IgD-negative memory B cell (primary cell): ENCODE measurements around the gene RAB11B. TPM values are rescaled to one million over a fixed set of nuclear protein-coding genes. Genes with fewer than 3 reads are reported as not detected.
A peak's percentile ranks its signal among the peaks of the same experiment; 100 is the strongest.
"Not testable (repeated sequence)": the region's sequence is repeated elsewhere in the genome, so short reads cannot be mapped to it uniquely, and the experiment has no call there.

Experiments
- H3K27ac Mint-ChIP-seq, 3 donors: one replicate each; pipeline ENCODE4 v1.8.0; 2020 to 2022; ENCODE audit warnings: mild to moderate bottlenecking in 3 of 3, mixed read lengths in 3 of 3, moderate library complexity in 1 of 3
- H3K27me3 Mint-ChIP-seq: one replicate; pipeline ENCODE4 v1.8.0; 2021; ENCODE audit warnings: mixed read lengths
- H3K36me3 Mint-ChIP-seq: one replicate; pipeline ENCODE4 v1.8.0; 2020; ENCODE audit warnings: mild to moderate bottlenecking, mixed read lengths
- H3K4me1 Mint-ChIP-seq, 3 donors: one replicate each; pipeline ENCODE4 v1.8.0; 2020 to 2022; ENCODE audit warnings: mixed read lengths in 3 of 3, mild to moderate bottlenecking in 1 of 3
- H3K4me3 Mint-ChIP-seq, 4 donors: one replicate each; pipeline ENCODE4 v1.8.0; 2020 to 2022; ENCODE audit warnings: mild to moderate bottlenecking in 4 of 4, mixed read lengths in 4 of 4, moderate library complexity in 3 of 4
- H3K9me3 Mint-ChIP-seq, 3 donors: one replicate each; pipeline ENCODE4 v1.8.0; 2020 to 2021; ENCODE audit warnings: mixed read lengths in 3 of 3, mild to moderate bottlenecking in 1 of 3
- polyA plus RNA-seq: library from polyadenylated mRNA; unstranded; fragments of 300-500 nt; fragmentation: Illumina TruSeq; gene quantifications from one replicate; pipeline ENCODE4 v1.2.3, GENCODE V29; 2021

RAB11B gene
- polyA plus RNA-seq, result 96.8 TPM

DNA sequence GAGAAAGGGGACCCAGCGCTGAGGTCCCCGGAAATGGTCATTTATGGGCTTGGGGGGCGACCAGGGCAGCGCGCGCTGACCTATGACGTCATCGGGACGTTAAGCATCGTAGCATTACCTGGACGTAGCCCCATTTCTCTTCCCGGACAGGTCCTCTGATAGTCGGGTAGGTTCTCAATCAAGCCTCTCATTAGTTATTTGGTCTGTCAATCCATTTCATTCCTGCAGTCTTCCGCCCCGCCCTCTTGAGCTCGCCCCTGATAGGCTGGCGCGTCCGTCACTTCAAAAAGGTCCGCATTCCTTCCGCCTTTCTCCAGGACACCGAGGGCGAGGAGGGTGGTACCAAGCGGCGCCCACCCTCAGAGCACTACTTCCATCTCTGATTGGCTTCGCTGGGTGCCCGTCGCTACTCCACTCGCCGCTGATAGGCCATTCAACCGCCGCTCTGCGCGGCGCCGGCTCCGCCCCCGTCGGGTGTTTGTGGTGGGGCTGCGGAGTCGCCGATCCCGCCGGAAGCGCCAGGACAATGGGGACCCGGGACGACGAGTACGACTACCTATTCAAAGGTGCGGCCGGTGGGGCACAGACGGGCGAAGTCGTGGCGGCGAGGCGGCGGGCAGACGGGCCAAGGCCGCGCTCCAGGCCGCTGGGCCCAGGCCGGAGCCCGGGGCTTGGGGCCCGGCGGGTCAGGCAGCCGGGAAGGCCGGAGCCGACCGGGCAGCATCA lies at the start of gene RAB11B:
Gene RAB11B, plus strand, starts transcription at position 470 of the 726 bp plus-strand sequence. Its CDS starts 57 bp downstream, at position 527.
- Mint-ChIP-seq H3K27me3 (no peaks in the 10 kb centered on the region), H3K36me3 (no peaks in the 10 kb centered on the region), H3K9me3 (no peaks in the 10 kb centered on the region), H3K4me1 (peaks cover 4 to 12% (median 12%) of the 10 kb centered on the region in 3 donors), H3K27ac (peak within 1 kb of the TSS; percentile 71 to 97 (median 96)), H3K4me3 (peak within 1 kb of the TSS; percentile 82 to 99 (median 96))

DNA sequence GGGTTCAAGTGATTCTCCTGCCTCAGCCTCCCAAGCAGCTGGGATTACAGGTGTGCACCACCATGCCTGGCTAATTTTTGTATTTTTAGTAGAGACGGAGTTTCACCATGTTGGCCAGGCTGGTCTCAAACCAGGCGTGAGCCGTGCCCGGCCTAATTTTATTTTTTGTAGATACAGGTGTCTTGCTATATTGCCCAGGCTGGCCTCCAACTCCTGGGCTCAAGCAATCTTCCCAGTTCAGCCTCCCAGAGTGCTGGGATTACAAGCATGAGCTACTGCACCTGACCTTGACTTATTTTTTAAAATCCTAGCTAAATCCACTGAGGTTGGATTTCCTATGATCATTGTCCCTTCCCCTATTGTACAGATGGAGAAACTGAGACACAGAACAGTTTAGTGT lies 48.7 kb upstream of the RAB11B start:
- not testable (repeated sequence) for H3K27ac Mint-ChIP-seq, H3K4me3 Mint-ChIP-seq, H3K9me3 Mint-ChIP-seq, H3K4me1 Mint-ChIP-seq, H3K36me3 Mint-ChIP-seq
- H3K27me3 Mint-ChIP-seq, result peaks cover 41% of the 10 kb centered on the region

DNA sequence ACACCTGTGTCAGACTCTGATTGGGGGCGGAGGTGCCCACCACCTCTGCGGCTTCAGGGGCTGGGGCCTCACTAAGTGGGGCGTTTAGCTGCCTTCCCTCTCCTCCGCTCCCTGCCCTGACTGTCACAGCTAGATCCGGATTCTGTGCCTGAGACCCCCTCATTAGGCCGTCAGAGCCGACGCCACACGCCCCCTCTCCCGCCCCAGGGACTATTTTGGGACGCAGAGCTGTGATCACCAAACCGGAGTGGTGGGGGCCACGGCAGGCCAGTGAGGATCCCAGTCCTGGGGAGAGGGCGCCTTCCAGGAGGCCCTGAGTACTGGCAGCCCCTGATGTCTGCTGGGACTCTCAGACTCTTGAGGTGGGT lies 47.9 kb upstream of the RAB11B start:
- H3K27me3 Mint-ChIP-seq, result peaks cover 36% of the 10 kb centered on the region
- peaks cover 0 to 5% (median 0%) of the 10 kb centered on the region in 3 donors for H3K4me1 Mint-ChIP-seq
- peaks cover 5% of the 10 kb centered on the region for H3K36me3 Mint-ChIP-seq
- peak overlapping the region in 1 of 3 donors; percentile 59 for H3K27ac Mint-ChIP-seq
- peak overlapping the region in 2 of 4 donors; percentile 12 to 87 for H3K4me3 Mint-ChIP-seq
- H3K9me3 Mint-ChIP-seq, result no peaks in the 10 kb centered on the region

DNA sequence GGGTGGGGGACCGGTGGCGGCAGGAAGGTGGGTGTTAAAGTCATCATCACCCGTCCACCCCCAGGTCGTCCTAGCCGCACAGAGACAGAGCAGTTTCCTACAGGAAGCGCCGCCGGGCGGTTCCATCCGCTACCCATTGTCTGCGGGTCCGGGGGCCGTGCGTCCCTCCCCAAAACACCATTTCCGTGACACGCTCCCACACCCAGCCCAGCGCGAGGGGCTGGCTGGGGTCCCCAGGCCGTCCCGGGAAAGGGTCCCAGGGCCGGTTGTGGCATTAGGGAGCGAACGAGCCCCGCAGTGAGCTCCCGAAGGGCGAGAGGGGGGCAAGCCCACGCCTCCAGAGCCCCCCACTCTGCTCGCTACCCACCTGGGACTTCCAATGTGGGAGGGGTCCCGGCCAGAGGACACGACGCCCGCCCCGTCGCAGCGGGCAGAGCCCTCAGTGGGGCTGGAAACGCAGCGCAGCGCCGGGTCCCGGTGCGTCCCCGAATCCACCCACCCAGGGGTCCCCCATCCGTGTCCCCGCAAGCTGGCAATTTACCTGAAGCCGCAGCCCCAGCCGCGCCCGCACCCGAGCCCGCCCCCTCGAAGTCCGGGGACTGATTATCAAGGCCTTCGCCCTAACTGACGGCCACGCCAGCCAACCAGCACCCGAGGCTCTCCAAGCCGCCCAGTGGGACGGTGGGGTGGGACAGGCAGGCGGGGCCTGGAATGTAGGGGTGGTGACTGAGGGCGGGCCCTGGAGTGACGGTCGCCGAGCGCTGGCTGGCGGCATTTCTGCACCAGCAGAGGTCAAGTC lies 47.3 kb upstream of the RAB11B start, which contains the start of gene KANK3:
Gene KANK3, minus strand, starts transcription at position 579 of the 799 bp plus-strand sequence. CDS start 5,434 bp downstream, outside the sequence.
- Mint-ChIP-seq H3K9me3 (no peaks in the 10 kb centered on the region), H3K36me3 (peaks cover 5% of the 10 kb centered on the region), H3K4me3 (peak within 1 kb of the TSS; percentile 68 to 93 (median 80)), H3K4me1 (peaks cover 0 to 5% (median 0%) of the 10 kb centered on the region in 3 donors), H3K27ac (peak within 1 kb of the TSS in 2 of 3 donors; percentile 35 to 59), H3K27me3 (peaks cover 36% of the 10 kb centered on the region)

DNA sequence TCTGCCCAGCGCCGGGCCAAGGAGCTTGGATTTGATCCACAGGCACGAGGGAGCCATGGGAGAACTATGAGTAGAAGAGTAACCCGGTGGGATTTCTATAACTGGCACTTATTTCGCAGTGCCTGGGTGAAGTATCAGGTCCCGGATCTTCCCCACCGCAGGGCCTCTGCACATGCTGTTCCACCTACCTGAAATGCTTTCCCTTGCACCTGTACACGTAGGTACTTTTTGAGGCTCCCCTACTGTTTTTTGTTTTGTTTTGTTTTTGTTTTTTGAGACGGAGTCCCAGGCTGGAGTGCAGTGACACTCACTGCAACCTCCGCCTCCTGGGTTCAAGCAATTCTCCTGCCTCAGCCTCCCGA lies 46.7 kb upstream of the RAB11B start:
- Mint-ChIP-seq H3K9me3 (no peaks in the 10 kb centered on the region), H3K36me3 (peaks cover 3% of the 10 kb centered on the region), H3K27me3 (peaks cover 33% of the 10 kb centered on the region), H3K27ac (peak overlapping the region in 1 of 3 donors; percentile 35), H3K4me1 (peaks cover 0 to 5% (median 0%) of the 10 kb centered on the region in 3 donors), H3K4me3 (peak overlapping the region; percentile 68 to 93 (median 78))

DNA sequence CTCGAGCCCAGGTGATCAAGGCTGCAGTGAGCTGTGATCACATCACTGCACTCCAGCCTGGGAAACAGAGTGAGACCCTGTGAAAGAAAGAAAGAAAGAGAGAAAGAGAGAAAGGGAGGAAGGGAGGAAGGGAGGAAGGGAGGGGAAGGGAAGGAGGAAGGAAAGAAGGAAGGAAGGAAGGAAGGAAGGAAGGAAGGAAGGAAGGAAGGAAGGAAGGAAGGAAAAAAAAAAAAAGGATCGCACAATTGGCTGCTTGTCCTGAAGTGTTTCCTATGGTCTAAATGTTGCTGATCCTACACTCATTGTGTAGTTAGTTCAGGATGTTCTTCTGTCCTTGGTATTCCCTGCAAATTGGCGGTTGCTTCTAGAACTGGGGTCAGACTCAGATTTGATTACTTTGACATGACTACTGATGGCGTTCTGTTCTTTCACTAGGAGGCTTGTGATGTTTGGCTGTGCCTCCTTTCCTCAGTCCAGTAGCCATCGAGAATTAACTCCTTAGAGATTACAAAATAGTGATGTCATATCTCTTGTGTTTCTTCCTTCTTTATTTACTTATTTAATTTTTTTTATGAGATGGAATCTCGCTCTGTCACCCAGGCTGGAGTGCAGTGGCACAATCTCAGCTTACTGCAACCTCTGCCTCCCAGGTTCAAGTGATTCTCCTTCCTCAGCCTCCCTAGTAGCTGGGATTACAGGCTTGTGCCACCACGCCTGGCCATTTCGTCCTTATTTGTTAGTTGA lies 40.4 kb upstream of the RAB11B start:
- not testable (repeated sequence) for H3K27ac Mint-ChIP-seq, H3K4me3 Mint-ChIP-seq, H3K9me3 Mint-ChIP-seq, H3K4me1 Mint-ChIP-seq, H3K36me3 Mint-ChIP-seq
- peaks cover 11% of the 10 kb centered on the region for H3K27me3 Mint-ChIP-seq

DNA sequence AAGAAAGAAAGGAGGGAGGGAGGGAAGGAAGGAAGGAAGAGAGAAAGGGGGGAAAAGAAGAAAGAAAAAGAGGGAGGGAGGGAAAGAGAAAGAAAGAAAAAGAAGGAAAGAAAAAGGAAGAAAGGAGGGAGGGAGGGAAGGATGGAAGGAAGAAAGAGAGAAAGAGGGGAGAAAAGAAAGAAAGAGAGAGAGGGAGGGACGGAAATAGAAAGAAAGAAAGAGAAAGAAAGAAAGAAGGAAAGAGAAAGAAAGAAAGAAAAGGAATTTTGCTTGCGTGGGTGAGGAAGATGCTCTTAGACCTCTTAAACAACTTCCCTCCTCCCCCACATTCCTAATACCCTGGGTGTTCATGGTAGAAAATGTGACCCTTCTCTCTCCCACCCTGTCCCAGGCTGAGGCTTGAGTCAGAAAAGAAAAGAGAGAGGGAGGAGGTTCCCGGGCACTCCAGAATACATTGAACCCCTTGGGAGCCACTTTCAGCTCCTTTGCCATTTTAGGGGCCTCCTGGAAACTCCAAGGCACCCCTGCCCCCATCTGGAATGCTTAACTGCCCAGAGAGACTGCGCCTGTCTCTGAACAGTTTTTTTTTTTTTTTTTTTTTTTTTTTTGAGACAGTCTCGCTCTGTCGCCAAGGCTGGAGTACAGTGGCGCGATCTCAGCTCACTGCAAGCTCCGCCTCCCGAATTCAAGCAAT lies 37.9 kb upstream of the RAB11B start:
- Mint-ChIP-seq H3K27ac (no peak overlapping the region), H3K4me3 (no peak overlapping the region), H3K36me3 (no peaks in the 10 kb centered on the region), H3K27me3 (peaks cover 9% of the 10 kb centered on the region), H3K4me1 (peaks cover 2 to 4% (median 3%) of the 10 kb centered on the region in 3 donors), H3K9me3 (peaks cover 0 to 6% (median 4%) of the 10 kb centered on the region in 3 donors)

DNA sequence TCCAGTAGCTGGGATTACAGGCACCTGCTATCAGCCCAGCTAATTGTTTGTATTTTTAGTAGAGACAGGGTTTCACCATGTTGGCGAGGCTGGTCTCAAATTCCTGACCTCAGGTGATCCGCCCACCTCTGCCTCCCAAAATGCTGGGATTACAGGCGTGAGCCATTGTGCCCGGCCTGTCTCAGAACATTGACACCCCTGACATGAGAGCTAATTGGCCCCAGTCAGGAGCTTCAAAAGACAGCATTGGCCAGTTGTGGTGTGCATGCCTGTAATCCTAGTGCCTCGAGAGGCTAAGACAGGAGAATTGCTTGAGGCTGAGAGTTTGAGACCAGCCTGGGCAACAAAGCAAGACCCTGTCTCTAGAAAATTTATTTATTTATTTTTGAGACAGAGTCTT lies 37.3 kb upstream of the RAB11B start:
- not testable (repeated sequence) for H3K4me1 Mint-ChIP-seq, H3K36me3 Mint-ChIP-seq, H3K4me3 Mint-ChIP-seq, H3K27ac Mint-ChIP-seq, H3K9me3 Mint-ChIP-seq, H3K27me3 Mint-ChIP-seq

DNA sequence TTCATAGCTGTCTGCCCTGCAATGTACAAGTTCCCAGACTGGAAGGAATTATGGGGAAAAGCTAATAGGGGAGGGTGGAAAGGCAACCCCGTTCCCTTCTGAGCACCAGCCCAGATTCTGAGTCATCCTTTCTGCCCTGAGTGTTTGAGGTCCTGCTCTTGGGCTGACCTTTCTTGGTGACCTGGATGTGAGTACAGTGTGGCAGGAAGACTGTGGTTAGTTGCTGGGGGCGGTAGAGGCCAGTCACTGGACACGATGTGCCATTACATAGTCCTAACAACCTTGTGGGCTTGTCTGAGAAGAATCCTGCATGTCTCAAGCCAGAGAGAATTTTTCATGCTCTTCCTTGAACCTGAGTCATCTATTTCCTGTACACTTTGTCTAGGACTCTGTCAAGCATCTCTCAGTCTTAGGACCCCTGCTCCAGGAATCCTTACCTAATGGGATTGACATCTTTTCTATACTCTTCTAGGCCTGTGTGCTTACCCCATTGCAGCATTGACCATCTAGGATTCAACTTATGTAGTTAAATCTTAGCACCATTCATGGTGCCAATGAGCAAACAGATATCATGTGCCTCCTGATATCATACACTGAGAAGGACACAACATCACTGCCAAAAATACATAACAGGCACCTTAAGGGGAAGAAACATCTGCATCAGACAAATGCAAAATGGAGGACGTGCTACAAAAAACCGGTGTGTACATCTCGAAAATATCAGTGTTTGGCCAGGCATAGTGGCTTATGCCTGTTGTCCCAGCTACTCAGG lies 34.3 kb upstream of the RAB11B start:
- peaks cover 0 to 6% (median 4%) of the 10 kb centered on the region in 3 donors for H3K9me3 Mint-ChIP-seq
- H3K4me3 Mint-ChIP-seq, result no peak overlapping the region
- H3K27me3 Mint-ChIP-seq, result peaks cover 5% of the 10 kb centered on the region
- peaks cover 2 to 4% (median 2%) of the 10 kb centered on the region in 3 donors for H3K4me1 Mint-ChIP-seq
- H3K27ac Mint-ChIP-seq, result no peak overlapping the region
- H3K36me3 Mint-ChIP-seq, result no peaks in the 10 kb centered on the region

DNA sequence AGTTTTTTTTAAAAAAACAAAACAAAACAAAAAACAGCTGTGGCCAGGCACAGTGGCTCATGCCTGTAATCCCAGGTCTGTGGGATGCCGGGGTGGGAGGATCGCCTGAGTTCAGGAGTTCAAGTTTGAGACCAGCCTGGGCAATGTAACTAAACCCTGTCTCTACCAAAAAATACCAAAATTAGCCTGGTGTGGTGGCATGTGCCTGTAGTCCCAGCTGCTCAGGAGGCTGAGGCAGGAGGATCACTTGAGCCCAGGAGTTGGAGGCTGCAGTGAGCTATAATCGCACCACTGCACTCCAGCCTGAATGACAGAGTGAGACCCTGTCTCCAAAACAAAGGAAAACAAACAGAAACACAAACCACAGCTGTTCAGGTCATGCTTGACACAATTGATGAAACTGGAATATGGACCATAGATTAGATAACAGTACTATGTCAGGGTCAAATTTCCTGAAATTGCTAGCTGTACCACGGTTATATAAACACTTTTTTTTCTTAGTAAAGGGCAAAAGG lies 33.1 kb upstream of the RAB11B start:
- H3K36me3 Mint-ChIP-seq, result no peaks in the 10 kb centered on the region
- H3K27me3 Mint-ChIP-seq, result peaks cover 7% of the 10 kb centered on the region
- no peak overlapping the region for H3K4me3 Mint-ChIP-seq
- H3K9me3 Mint-ChIP-seq, result peaks cover 0 to 6% (median 4%) of the 10 kb centered on the region in 3 donors
- peaks cover 2 to 4% (median 2%) of the 10 kb centered on the region in 3 donors for H3K4me1 Mint-ChIP-seq
- H3K27ac Mint-ChIP-seq, result peak overlapping the region in 1 of 3 donors; percentile 26

DNA sequence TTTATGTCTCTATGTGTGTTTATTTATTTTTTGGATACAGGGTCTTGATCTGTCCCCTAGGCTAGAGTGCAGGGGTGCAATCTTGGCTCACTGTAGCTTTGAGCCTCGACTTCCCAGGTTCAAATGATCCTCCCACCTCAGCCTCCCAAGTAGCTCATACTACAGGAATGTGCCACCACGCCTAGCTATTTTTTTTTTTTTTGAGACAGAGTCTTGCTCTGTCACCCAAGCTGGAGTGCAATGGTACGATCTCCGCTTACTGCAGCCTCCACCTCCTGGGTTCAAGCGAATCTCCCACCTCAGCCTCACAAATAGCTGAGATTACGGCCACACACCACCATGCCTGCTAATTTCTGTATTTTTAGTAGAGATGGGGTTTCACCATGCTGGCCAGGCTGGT lies 31.2 kb upstream of the RAB11B start:
- Mint-ChIP-seq H3K9me3 (peaks cover 0 to 6% (median 4%) of the 10 kb centered on the region in 3 donors), H3K4me1 (peaks cover under 1 to 1% (median under 1%) of the 10 kb centered on the region in 3 donors), H3K27ac (no peak overlapping the region), H3K36me3 (no peaks in the 10 kb centered on the region), H3K27me3 (peaks cover 17% of the 10 kb centered on the region), H3K4me3 (no peak overlapping the region)

DNA sequence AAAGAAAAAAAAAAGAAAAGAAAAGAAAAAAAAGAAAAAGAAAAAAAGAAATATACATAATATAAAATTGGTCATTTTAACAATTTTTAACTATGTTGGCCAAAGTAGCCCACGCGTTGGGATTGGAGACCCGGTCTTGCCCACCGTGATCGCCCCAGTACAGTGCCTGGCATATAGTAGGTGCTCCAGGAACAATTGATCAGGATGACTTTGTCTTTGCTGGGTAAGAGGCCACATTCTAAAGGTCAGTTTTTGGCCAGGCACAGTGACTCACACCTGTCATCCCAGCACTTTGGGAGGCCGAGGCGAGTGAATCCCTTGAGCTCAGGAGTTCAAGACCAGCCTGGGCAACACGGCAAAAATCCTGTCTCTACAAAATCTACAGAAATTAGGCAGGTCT lies 30.0 kb upstream of the RAB11B start:
- peaks cover 20% of the 10 kb centered on the region for H3K27me3 Mint-ChIP-seq
- H3K36me3 Mint-ChIP-seq, result no peaks in the 10 kb centered on the region
- H3K4me3 Mint-ChIP-seq, result no peak overlapping the region
- peaks cover 0 to 6% (median 4%) of the 10 kb centered on the region in 3 donors for H3K9me3 Mint-ChIP-seq
- H3K4me1 Mint-ChIP-seq, result peaks cover 0 to 3% (median 0%) of the 10 kb centered on the region in 3 donors
- H3K27ac Mint-ChIP-seq, result no peak overlapping the region

DNA sequence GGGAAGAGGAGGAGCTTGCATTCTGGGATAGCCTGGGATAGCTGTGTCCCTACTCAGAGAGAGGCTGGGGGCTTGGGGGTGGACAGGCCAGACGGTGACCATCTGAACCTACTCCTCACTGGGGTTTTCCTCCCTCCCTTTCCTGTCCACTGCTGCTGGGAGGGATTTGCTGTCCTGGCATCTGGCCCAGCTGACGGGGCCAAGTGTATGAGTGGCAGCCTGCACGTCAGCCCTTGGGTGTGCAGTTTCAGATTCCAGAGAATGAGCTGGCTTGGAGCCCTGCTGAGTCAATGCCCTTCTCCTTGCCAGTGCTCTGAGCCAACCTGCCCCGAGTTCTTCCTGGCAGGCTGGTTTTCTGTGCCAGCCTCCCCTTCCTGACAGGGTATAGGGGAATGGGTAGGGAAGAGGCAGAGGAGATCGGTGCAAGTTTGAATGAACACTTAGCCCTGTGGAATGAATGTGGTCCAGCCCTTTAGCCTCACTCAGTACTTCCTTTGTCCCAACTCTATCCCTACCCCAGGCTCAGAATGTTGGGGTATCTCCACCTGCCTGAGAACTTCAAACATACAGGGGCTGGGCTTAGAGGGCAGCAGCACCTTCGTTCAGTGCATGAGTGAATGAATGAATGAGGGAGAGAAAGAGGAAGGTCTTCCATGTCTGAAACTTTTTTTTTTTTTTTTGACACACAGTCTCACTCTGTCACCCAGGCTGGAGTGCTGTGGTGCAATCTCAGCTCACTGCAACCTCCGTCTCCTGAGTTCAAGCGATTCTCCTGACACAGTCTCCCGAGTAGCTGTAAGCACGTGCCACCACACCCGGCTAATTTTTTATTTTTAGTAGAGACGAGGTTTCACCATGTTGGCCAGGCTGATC lies 28.0 kb upstream of the RAB11B start:
- H3K4me1 Mint-ChIP-seq, result peaks cover 0 to 3% (median 0%) of the 10 kb centered on the region in 3 donors
- H3K36me3 Mint-ChIP-seq, result no peaks in the 10 kb centered on the region
- H3K4me3 Mint-ChIP-seq, result no peak overlapping the region
- H3K27ac Mint-ChIP-seq, result no peak overlapping the region
- peaks cover 37% of the 10 kb centered on the region for H3K27me3 Mint-ChIP-seq
- no peaks in the 10 kb centered on the region for H3K9me3 Mint-ChIP-seq
